HG03575 (cell line): Measurements from ENCODE around the gene FOXO3.

ENCODE experiments used
- ATAC-seq: cut with Tn5 transposase; IDR thresholded peaks from one replicate; pipeline ENCODE4 v1.9.1; 2021; ENCODE audit not compliant: unreplicated experiment, insufficient number of reproducible peaks, low FRiP score; ENCODE audit errors: extremely low read depth

FOXO3 gene

DNA sequence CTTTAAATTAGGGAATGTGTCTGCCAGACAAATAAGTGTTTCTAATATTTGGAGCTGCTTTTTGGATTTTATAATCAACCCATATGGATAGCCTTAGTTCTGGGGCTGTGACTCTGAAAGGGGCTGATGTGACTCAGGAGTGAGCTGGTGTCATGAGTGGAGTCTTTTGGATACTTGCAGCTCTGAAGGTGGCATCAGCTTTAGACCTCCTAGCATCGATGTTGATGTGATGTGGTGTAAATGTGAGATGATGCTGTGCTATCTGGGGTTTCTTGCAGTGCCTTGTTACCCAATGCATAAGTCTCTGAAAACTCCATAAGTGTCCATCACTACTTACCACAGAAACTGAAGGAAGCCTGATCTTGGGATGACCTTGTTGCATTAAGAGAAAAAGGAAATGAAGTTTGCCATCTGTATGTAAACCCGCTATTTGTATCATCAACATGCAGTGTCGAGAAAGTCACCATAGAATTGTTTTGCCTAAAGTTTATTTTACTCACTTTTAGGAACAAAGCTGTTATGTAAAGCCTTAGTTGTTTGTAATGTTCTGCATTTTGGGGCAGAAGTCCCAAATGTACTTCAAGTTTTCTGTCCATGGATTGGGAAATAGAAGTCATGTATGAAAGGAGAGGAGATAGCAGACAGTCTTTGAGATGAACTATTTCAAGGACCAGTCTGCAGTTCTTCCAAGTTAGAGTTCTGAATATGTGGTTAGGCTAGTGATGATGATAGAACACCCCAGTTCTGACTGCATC lies 8.0 kb downstream of the FOXO3 start:
- ATAC-seq, result no peak

DNA sequence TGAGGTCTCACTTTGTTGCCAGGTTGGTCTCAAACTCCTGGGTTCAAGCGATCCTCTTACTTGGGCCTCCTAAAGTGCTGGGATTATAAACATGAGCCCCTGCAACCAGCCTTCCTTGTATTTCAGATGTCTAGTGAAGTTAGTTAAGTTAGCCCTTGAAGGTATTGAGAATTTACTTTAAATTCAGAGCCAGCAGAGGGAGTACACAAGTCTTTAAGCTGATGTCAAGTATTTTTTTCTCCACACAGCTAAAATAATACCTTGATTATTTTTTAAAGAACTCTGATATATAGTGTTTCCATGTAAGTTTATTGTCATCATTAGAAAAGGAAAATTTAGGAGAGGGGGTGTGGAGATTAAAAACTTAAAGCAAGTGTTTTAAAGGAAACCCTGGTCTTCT lies 9.8 kb downstream of the FOXO3 start:
- no peak for ATAC-seq

DNA sequence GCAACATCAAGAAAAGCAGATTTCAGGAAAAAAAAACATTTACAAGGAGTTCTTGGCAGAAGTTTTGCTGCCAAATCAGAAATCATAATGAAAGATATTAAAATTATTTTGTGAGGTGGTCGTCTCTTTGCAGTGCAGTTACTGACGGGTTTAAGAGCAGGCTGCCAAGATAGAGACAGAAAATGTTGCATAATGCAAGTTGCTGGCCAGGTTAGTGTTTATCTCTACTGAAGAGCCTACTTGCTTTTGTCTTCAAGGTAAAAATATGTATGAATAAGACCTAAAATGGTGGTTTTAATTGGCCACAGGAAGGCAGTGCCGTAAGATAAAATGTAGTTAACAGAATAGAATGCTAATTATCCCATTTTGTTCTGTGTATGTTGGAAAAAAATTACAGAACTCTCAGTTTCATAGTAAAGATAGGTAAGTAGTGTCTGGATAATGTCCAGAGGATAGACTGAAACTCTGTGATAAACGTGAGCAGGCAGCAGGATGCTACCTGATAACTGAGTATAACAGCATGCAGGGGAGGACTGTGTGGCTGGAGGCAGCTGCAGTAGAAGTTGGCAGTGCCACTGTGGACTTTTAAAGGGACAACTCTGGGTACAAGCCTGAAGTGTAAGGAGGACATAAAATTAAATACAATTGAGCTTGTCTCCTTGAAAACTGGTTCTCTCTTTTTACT lies 13.9 kb downstream of the FOXO3 start:
- ATAC-seq, result no peak

DNA sequence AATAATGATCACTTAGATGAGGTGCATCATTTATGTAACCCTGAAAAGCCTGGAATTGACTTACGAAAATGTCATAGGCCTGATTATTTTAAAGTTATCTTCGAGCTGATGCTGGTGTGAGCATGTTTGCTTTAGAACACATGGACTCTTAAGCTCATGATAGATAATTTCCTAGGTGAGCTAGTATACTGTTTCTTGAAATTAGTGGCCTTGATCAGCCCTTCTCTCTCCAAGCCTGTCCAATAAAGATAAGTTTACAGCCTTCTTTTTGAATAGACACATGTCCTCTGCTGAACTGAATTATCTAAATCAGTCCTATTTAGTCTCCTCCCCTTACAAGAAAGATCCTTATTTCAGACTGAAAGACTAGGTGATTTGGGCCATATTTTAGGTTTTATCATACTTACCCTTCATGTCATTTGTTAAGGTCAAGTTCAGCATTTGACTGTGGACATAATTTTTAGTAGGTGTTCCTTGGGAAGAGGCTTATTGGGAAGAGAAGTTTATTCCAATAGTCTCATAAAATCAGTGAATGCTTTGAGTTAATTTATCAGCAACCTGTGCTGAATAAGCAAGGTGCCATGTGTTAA lies 15.3 kb downstream of the FOXO3 start:
- ATAC-seq, result no peak

DNA sequence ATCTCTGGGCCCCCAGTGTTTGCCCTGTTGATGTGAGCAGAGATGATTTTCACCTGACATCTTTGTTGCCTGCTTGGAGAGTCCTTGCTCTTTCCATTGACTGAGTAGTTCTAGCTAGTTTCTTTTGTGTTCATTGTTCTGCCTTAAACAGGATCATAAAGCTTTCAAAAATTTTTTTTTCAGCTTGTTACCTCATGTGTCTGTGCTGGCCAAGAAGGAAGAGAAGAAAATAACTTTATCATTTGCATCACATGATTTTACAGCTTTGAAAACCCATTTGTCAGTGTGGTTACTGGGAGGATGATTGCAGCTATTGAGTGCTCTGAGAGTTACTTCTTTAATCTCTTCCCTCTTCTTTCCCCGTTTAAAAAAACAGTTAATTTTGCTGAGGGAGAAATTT lies 16.0 kb downstream of the FOXO3 start:
- ATAC-seq, result no peak

DNA sequence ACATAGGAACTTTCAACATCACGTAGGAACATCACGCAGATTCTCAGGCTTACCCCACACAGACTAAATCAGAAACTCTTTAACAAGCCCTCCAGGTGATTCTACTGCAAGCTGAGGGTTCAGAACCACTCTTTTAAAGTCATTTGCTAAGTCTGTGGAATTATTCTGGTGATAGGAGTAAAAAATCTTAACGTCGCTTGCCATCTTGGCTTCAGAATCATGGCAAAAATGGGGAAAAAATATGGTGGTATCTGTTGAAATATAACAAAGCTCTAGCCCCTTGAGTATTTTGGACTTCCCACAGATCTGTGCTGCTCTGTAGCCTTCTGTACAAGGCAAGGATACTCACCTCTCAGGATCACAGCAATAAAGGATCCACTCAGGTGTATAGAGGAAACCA lies 17.4 kb downstream of the FOXO3 start:
- ATAC-seq, result no peak

DNA sequence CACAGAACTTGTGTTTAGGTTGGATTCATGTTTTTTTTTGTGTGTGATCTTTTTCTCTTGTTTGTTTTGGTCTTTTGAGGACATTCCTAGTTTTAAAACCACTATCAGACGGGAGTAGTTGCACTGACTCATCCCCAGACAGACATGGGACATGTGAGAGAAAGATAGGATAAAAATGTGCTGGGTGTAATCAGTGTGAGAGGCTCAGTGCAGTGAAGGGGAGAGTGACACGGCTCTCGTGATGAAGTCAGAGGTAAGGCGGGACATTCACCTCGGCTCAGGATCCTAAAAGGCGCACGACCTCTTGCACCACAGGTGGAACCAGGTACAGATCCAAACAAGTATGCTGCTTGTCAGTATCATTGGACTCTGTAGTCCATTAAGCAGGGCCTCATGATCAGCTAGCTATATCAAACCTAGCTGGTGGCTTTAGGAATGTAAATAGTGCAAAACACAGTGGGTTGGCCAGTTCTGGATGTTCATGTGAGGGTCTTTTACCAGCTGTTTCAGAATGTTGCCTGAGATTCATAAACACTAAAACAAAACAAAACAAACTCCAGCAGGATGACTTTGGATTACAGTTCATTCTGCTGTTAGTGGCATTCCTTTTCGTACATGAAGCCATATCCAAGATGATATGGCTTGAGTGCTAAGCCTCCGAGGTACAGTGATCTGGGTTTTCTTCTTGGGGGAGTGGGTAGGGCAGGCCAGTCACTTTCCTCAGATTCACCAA lies 18.0 kb downstream of the FOXO3 start:
- no peak for ATAC-seq

DNA sequence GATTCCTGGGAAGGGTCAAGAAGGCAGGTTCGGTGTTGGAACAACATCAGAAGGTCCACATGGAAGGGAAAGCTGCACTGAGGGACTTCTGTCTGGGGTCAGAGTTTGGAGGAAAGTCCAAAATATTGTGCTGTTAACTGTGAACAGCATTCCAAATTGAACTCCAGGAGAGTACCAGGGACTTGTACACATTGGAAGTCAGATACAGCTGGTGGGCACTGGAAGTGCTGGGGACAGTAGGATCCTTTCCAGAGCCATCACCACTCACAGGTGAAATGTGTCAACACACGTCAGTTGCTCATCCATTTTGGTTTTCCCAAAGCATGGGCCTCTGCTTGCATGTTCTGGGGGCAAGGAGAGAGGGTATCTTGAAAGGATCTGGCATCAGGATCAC lies 18.6 kb downstream of the FOXO3 start:
- no peak for ATAC-seq

DNA sequence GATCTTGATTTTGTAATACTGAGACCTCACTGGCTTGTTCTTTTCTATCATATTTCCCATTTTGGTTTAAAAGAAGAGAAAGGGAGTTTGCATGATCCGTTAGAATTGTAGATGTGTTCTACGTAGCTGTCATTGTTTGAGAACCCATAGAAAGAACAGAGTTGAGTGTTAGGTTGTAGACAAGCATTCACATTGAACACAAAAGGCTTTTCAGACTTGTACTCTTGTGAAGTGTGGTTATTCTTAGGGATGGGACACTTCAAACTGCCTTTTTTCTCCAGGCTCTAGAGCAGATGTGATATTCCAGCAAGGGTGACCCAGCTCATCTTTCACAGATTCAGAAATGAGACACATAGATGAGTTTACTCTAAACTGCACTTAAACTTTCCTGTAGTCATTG lies 19.9 kb downstream of the FOXO3 start:
- no peak for ATAC-seq

DNA sequence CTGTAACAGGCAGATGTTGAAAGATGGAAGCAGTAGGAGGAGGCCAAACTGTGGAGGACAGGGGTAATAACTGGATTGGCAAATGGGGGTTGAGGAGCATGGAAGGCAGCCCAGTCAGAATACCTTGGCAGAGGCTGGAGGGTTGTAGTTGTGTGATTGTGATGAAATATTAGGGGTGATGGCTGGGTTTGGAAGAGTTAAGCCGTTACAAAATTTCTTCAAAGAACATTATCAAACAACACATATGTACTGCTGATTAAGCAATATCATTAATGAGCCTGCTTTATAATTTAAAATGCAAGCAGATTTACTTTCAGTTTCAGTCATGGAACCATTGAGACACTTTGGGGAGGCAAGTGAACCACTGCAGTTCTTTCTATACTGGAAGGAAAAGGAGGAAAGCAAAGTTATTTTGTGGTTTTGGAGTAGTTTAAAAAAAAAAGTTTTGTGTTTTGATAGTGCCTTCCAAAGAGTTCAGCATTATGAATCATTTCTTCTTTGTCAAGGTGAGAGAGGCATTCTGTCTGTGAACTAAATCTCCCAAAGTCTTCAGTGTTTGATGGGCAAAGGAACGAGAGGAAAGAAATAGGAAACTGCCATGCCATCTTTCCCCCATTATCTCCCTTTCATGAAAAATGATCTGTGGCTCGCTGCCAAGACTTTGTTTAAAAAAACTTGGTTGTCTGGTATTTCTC lies 20.7 kb downstream of the FOXO3 start:
- no peak for ATAC-seq

DNA sequence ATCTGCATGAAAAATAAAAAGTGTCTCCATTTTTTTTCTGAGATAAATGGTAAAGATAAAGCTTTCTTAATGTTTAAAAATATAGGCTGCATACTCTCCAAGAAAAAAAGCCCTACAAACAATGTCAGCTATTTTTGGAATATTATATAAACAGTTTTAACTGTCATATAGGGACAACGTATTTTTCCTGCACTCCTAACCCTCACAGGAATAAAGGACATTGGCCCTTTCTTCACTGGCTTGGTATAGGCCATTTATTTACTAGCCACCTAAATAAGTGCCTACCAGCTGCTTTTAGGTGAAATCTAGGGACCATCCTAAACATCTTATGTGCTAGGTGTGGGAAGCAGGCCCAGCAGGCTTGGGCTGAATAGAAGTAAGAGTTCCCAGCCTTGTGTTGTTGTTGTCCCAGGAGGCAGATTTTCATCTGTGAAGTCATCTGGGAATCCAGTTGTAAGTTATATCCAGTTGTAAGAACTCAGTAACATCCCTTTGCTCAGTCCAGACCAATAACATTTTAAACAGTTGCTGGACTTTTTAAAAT lies 21.3 kb downstream of the FOXO3 start:
- ATAC-seq, result no peak

DNA sequence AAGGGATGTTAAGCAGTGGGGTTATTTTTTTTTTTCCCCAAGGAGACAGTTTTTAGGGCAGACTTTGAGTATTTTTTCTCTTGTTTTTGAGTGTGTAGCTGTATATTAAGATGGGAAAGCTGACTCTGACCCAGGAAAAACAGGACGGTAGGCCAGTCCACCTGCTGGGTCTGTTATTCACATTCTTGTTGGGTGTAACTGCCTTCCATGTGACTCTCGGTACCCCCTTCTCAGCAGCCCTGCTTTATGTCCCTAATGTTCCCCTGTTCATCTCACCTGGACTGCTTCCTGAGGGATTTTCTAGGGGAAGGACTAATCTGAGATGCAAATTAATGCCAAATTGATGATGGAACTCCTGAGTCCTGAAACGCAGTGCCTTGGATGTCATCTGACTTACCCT lies 21.9 kb downstream of the FOXO3 start:
- no peak for ATAC-seq

DNA sequence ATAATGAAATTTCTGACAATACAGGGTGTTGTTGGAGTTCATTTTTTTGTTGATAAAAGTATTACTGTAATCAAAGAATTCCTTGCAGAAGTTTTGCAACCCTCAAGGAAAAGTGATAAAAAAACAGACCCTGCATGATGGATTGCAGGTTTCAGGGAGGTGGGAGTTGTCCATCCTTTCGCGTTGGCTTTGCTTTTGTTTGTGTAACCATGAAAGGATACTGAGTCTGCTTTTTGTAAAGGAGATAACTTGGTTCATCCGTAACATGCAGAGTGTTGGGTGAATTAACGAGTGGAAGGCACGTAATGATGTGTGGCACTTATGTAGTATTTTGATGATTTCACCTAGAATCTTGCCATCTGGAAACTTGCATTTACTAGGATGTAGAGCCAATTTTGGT lies 23.6 kb downstream of the FOXO3 start:
- ATAC-seq, result no peak

DNA sequence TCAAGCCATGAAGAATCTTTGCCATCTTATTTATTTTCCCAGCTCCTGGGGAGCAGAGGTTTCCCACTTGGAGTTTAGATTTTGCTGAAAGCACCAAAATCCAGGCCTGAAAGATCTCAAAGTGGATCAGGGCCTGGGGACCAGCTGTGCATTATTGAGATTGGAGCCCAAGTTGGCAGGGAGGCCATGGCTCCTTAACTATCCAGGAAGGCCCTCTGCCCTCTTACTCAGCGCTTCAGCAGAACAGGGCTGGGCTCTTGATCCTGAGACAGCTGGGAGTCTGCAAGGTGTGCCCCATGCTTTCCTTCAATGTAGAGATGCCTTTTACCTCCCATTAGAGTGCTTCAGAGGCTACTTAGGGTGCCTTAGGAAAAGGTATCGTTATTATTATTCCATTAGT lies 24.6 kb downstream of the FOXO3 start:
- no peak for ATAC-seq

DNA sequence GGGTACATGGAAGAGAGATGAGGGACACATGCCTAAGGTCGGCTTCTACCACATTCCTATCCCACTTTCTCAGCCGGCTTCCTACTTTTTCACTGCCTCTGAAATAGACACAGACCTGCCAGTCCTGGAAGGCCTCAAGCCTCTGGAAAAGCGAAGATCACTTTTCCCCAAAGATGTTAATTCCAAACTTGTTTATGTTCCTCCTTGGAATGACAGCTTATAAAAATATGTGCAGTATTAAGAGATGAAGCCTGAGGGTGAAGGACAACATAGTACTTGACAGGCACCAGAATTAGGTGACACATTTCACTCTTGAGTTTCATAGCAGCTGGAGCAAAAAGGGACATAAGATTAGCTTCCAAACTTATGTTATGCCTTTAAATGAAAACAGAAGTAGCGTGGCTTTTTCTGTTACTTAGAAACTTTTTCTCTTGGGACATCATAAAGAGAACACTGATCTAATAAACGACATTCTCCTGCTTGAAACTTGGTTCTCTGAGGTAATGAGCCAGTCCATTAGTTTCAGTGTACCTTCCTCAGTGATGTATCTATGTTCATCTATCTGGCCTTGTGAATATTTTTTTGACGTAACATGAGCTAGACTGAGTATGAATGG lies 25.3 kb downstream of the FOXO3 start:
- ATAC-seq, result no peak

DNA sequence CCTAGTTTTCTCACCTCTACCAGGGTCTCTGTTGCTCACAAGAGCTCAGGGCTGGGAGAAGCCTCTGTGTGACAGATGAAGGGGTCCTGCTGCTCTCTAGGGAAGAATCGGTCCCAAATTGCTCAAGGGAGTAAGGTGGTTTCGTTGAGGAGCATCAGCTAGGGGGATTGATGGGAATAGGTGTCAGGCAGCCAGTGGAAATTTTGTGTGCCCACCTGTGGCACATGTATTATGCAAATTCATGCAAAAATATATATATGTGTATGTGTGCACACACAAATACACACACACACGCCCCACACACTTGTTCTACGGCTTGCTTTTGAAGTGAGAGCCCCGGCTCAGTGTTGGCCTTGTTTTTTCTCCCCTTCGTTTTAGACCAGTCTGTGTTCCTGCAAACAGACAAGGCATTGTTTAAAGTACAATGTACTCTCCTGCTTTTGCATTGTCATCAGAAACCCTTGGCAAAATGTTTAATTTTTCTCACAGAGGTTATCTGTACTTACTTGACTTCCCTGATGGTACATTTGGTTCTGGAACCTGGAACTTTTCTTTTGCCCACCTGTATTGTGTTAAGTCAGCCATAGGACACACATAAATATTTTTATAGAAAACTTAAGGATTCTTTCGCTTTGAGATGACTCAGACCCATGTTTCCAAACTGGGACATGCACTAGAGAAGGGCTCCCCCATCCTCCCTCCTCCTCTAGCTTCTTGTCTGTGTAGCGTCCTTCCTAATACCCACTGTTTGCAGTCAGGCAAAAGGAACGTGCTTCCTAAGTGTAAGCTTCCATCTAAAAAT lies 26.7 kb downstream of the FOXO3 start:
- ATAC-seq, result no peak

DNA sequence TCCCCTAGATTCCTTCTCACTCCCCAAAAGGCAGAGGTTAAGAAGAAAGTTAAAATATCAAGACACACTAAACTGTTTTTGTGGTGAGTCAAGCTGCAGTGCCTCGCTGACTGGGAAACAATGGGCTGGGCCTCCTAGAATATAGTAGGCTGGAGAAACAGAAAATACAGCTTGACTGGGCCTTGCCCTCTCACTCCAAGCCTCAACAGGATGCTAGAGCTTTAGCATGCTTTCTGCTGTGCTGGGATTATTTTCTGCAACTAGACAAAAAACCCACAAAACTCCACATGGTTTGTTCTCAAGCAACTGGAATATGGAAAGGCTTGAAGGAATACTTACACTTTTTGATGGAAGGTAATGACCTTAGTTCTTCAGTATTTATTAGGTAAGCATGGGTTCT lies 27.9 kb downstream of the FOXO3 start:
- no peak for ATAC-seq

DNA sequence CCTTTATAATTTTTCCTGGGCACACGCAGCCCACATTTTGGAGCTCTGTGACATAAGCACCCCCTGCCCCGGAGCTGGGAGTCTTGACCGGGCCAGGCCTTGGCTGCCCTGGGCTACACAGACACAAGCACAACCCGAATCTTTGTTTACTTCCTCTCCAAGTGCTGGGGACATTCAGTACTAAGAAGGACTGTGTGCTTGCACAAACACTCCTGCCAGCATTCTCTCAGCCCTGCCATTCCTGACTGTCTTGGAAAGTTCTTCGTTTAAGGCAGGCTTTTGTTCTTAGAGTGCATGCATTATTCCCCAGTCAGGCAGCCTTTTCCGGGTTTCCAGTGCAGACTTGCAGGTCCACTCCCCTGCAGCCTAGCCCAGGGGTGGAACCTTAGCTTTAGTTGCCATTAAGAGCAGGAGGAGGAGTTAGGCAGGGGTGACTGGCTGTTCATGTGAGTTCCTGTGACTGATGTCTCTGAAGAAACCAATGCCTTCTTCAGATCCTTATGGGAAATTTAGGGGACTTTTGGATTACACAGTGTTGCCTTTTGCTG lies 28.6 kb downstream of the FOXO3 start:
- no peak for ATAC-seq
